H1 (cell line): ENCODE data around the gene AGER. TPM values are rescaled to one million over a fixed set of nuclear protein-coding genes. Genes with fewer than 3 reads are reported as not detected.

Experiments
- CTCF ChIA-PET: fragments of 300-600 bp; sonication (Branson Sonifier 250); formaldehyde crosslinking; loops from one replicate; lab custom pipeline; 2021; ENCODE audit not compliant: partially characterized antibody; lab: Charles Lee
- POLR2A ChIA-PET: fragments of 300-600 bp; sonication (Branson Sonifier 250); formaldehyde crosslinking; loops from one replicate; lab custom pipeline; 2021; ENCODE audit warnings: inconsistent platforms; ENCODE audit not compliant: partially characterized antibody; lab: Charles Lee
- DNase-seq, 2 experiments: peaks; one replicate each; pipeline versions ENCODE4 v3.0.0 to v3.0.0-alpha.2; 2010 to 2022; ENCODE audit warnings: low spot score in 2 of 2, low read depth in 1 of 2, mixed read lengths in 1 of 2
- FAIRE-seq: peaks from 2 replicates; lab custom pipeline; 2011; peaks lifted over from hg19 to GRCh38; lab: Jason Lieb, UNC
- H2AFZ ChIP-seq: 2 replicates; pipeline ENCODE4 v1.8.1; 2012; ENCODE audit warnings: low read length, inconsistent platforms
- H2AK5ac ChIP-seq: 2 replicates; pipeline ENCODE4 v1.6.1; 2013; ENCODE audit warnings: low read depth, low read length
- H2BK120ac ChIP-seq: replicated peaks from 2 replicates; pipeline ENCODE3; 2013; ENCODE audit warnings: low read depth, low read length, inconsistent platforms
- H2BK12ac ChIP-seq: 2 replicates; pipeline ENCODE4 v1.6.1; 2013; ENCODE audit warnings: low read depth, low read length
- H2BK15ac ChIP-seq: 2 replicates; pipeline ENCODE4 v1.6.1; 2013; ENCODE audit warnings: low read length
- H2BK20ac ChIP-seq: 2 replicates; pipeline ENCODE4 v1.6.1; 2013; ENCODE audit warnings: low read length
- H2BK5ac ChIP-seq: 2 replicates; pipeline ENCODE4 v1.6.1; 2013; ENCODE audit warnings: low read depth, low read length
- H3K14ac ChIP-seq: 2 replicates; pipeline ENCODE4 v1.6.1; 2013; ENCODE audit warnings: inconsistent platforms; ENCODE audit not compliant: insufficient read length
- H3K18ac ChIP-seq: 2 replicates; pipeline ENCODE4 v1.6.1; 2013; ENCODE audit warnings: low read length; ENCODE audit errors: extremely low read depth
- H3K23ac ChIP-seq: 2 replicates; pipeline ENCODE4 v1.6.1; 2013; ENCODE audit warnings: inconsistent platforms; ENCODE audit not compliant: insufficient read length
- H3K23me2 ChIP-seq: 2 replicates; pipeline ENCODE4 v1.6.1; 2013; ENCODE audit warnings: low read depth, low read length
- H3K27ac ChIP-seq: 2 replicates; pipeline ENCODE4 v1.6.1; 2011; ENCODE audit warnings: low read depth, low read length, inconsistent platforms
- H3K27me3 ChIP-seq, 4 experiments: replicated peaks in 1 of 4; 1 replicate in 1 of 4; 2 replicates in 3 of 4; pipeline versions ENCODE4 v1.6.1 to v1.8.1; 2011 to 2013; ENCODE audit warnings: low read length in 3 of 4, mild to moderate bottlenecking in 3 of 4, inconsistent platforms in 2 of 4, mixed read lengths in 2 of 4, moderate library complexity in 1 of 4; ENCODE audit not compliant: control insufficient read depth in 3 of 4, insufficient read depth in 3 of 4; ENCODE audit errors: extremely low read depth in 1 of 4
- H3K36me3 ChIP-seq, 4 experiments: 2 replicates each; pipeline versions ENCODE4 v1.6.1 to v1.8.1; 2011 to 2013; ENCODE audit warnings: mild to moderate bottlenecking in 4 of 4, low read length in 3 of 4, moderate library complexity in 2 of 4, control low read depth in 1 of 4, inconsistent platforms in 1 of 4; ENCODE audit not compliant: insufficient read depth in 4 of 4, control insufficient read depth in 2 of 4
- H3K4ac ChIP-seq: replicated peaks from 2 replicates; pipeline ENCODE3; 2013; ENCODE audit warnings: low read length, low read depth, mixed read lengths, inconsistent platforms; ENCODE audit not compliant: insufficient read length
- H3K4me1 ChIP-seq, 4 experiments: replicated peaks in 1 of 4; 1 replicate in 1 of 4; 2 replicates in 3 of 4; pipeline versions ENCODE4 v1.6.1 to v1.8.1; 2011 to 2013; ENCODE audit warnings: low read length in 3 of 4, inconsistent platforms in 2 of 4, mixed read lengths in 1 of 4; ENCODE audit not compliant: insufficient read depth in 4 of 4, control insufficient read depth in 3 of 4
- H3K4me2 ChIP-seq, 2 experiments: 2 replicates each; pipeline versions ENCODE4 v1.6.1 to v1.8.1; 2011 to 2013; ENCODE audit warnings: low read depth in 2 of 2, low read length in 2 of 2, control low read depth in 1 of 2, inconsistent platforms in 1 of 2, mild to moderate bottlenecking in 1 of 2; ENCODE audit not compliant: insufficient read depth in 1 of 2
- H3K4me3 ChIP-seq, 4 experiments: fragments of 200-600, 300-600 bp in 1 of 4; sonication (generic), shearing (Covaris generic), sonication (Bioruptor Twin) in 1 of 4; 2 replicates each; pipeline versions ENCODE4 v1.5.1 to v1.8.1; 2011 to 2016; ENCODE audit warnings: low read length in 4 of 4, low read depth in 3 of 4, control low read depth in 2 of 4, inconsistent platforms in 2 of 4, mild to moderate bottlenecking in 2 of 4, mixed read lengths in 1 of 4, moderate library complexity in 1 of 4; ENCODE audit not compliant: insufficient read depth in 2 of 4; ENCODE audit errors: extremely low read depth in 1 of 4
- H3K56ac ChIP-seq: replicated peaks from 2 replicates; pipeline ENCODE3; 2013; ENCODE audit warnings: low read depth, mild to moderate bottlenecking, mixed read lengths, low read length, inconsistent platforms; ENCODE audit not compliant: insufficient read length
- H3K79me1 ChIP-seq: 2 replicates; pipeline ENCODE4 v1.6.1; 2013; ENCODE audit warnings: low read depth, low read length, control low read depth
- H3K79me2 ChIP-seq, 2 experiments: 2 replicates each; pipeline versions ENCODE4 v1.6.1 to v1.8.1; 2012 to 2013; ENCODE audit warnings: low read length in 2 of 2, mild to moderate bottlenecking in 2 of 2, inconsistent platforms in 1 of 2; ENCODE audit not compliant: insufficient read depth in 2 of 2, control insufficient read depth in 1 of 2
- H3K9ac ChIP-seq, 4 experiments: replicated peaks in 1 of 4; 1 replicate in 1 of 4; 2 replicates in 3 of 4; pipeline versions ENCODE4 v1.6.1 to v1.8.1; 2011 to 2013; ENCODE audit warnings: low read depth in 3 of 4, low read length in 3 of 4, control low read depth in 2 of 4, mild to moderate bottlenecking in 2 of 4, moderate library complexity in 2 of 4, inconsistent platforms in 1 of 4; ENCODE audit errors: extremely low read depth in 1 of 4
- H3K9me3 ChIP-seq, 2 experiments: 2 replicates each; pipeline versions ENCODE4 v1.6.1 to v1.8.1; 2012 to 2013; ENCODE audit warnings: mild to moderate bottlenecking in 2 of 2, moderate library complexity in 2 of 2, control low read depth in 1 of 2, inconsistent platforms in 1 of 2, low read depth in 1 of 2, low read length in 1 of 2, mixed read lengths in 1 of 2; ENCODE audit not compliant: insufficient read depth in 2 of 2
- H4K20me1 ChIP-seq, 2 experiments: replicated peaks in 1 of 2; 2 replicates each; pipeline versions ENCODE3 to v1.8.1; 2011 to 2013; ENCODE audit warnings: inconsistent platforms in 2 of 2, low read length in 2 of 2, mild to moderate bottlenecking in 1 of 2; ENCODE audit not compliant: insufficient read depth in 2 of 2, control insufficient read depth in 1 of 2
- H4K5ac ChIP-seq: 2 replicates; pipeline ENCODE4 v1.6.1; 2013; ENCODE audit warnings: low read length, low read depth, mixed read lengths, inconsistent platforms; ENCODE audit not compliant: insufficient read length
- H4K8ac ChIP-seq: 2 replicates; pipeline ENCODE4 v1.8.0; 2013; ENCODE audit warnings: mild to moderate bottlenecking, moderate library complexity, low read length, inconsistent platforms; ENCODE audit not compliant: insufficient read depth; ENCODE audit errors: extremely low read depth
- H4K91ac ChIP-seq: replicated peaks from 2 replicates; pipeline ENCODE3; 2013; ENCODE audit warnings: low read length, mixed read lengths, inconsistent platforms; ENCODE audit not compliant: insufficient read length
- POLR2A ChIP-seq, 2 experiments: IDR thresholded peaks; 1 replicate in 1 of 2; 2 replicates in 1 of 2; pipeline ENCODE4 v1.6.1; 2011; ENCODE audit warnings: low read depth in 2 of 2, low read length in 2 of 2, mild to moderate bottlenecking in 2 of 2; ENCODE audit errors: control extremely low read depth in 1 of 2
- WGBS, 2 experiments: shearing (Covaris generic) in 1 of 2; methylation state at CpG; one replicate each; pipeline versions ENCODE4 v1.1.6 to v1.1.7; 2013 to 2015; ENCODE audit warnings: low lambda C conversion rate in 2 of 2, mixed read lengths in 2 of 2, inconsistent platforms in 1 of 2, low coverage in 1 of 2, missing lambda C conversion rate in 1 of 2; ENCODE audit not compliant: insufficient replicate concordance in 2 of 2, insufficient coverage in 1 of 2, insufficient read length in 1 of 2; ENCODE audit errors: extremely low coverage in 1 of 2, missing lambda C conversion rate in 1 of 2; 5-methylcytosine and 5-hydroxymethylcytosine counted together
- polyA plus RNA-seq, 7 experiments: library from polyadenylated mRNA; depleted of rRNA in 3 of 7; stranded (reverse) in 5 of 7; unstranded in 2 of 7; fragments of >200 nt in 5 of 7; fragments of 200-250 nt in 2 of 7; gene quantifications; 1 replicate in 5 of 7; 2 replicates in 1 of 7; 4 replicates in 1 of 7; pipeline versions ENCODE4 v1.2.1 to v1.2.3, GENCODE V29; 2011 to 2013; ENCODE audit warnings: missing spikeins in 2 of 7, mixed read lengths in 2 of 7
- total RNA-seq: library from RNA; stranded (reverse); fragmentation: NEBNext Ultra II Directional; extraction: Animal tissue kit (Norgen Biotek cat#: 25700); gene quantifications from 2 replicates; pipeline ENCODE4 v1.2.1, GENCODE V29; 2021

AGER gene
- total and polyA plus RNA-seq, 2 of the 8 experiments (the other 6 are each of a cell fraction or from before 2014, with no cell fraction given), result 3.8 to 10.9 TPM

DNA sequence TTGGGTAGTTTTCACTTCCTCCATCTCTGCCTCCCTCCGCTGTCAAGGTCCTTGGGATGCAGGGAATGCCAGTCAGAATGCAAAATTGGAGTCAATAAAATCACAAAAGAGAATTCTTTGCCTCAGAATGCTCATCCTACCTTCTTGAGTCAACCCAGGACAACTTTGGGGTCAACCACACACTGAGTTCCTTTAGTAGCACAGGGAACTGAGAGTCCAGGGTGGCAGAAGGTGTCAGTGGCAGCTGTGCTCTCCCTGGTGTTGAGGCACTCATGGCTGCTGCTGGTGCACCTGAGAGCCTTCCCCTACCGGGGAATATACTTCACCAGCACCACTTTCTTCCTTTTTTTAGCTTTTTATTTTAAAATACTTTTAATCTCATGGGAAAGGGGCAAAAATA lies 40.6 kb upstream of the AGER start:
- FAIRE-seq (no peak), DNase-seq (no peak)
- Histone ChIP-seq H3K14ac (no peak overlapping the region), H4K5ac (no peak overlapping the region), H2BK15ac (no peak overlapping the region), H3K9ac (no peak overlapping the region), H2BK5ac (no peak overlapping the region), H3K4ac (no peak overlapping the region), H2AK5ac (no peak overlapping the region), H3K4me3 (no peak overlapping the region), H3K27me3 (no peaks in the 10 kb centered on the region), H2AFZ (no peak overlapping the region), H2BK12ac (no peak overlapping the region), H3K18ac (no peak overlapping the region), H3K23me2 (no peaks in the 10 kb centered on the region), H4K91ac (no peak overlapping the region), H3K56ac (no peak overlapping the region), H3K79me2 (no peaks in the 10 kb centered on the region), H2BK120ac (no peak overlapping the region), H4K20me1 (no peaks in the 10 kb centered on the region), H4K8ac (no peak overlapping the region), H3K23ac (no peak overlapping the region), H3K36me3 (no peaks in the 10 kb centered on the region), H2BK20ac (no peak overlapping the region), H3K4me2 (no peak overlapping the region), H3K4me1 (peaks cover 0 to 9% (median under 1%) of the 10 kb centered on the region in 4 experiments; a peak in 1 of 7 replicates), H3K9me3 (no peaks in the 10 kb centered on the region), H3K27ac (no peak overlapping the region), H3K79me1 (no peaks in the 10 kb centered on the region)
- WGBS, 2 experiments, result 86% methylated on average over 2 of the region's 2 CpGs; no CpG with 5 or more reads in 1 of the 2 experiments
- no peak for TF ChIP-seq POLR2A (IDR thresholded peaks at IDR 0.05; ENCODE audit: control extremely low read depth in 1 of 2, low read depth in 2 of 2, low read length in 2 of 2)
- POLR2A ChIA-PET, result no interaction called here
- CTCF ChIA-PET, result no interaction called here
